ENCODE measurements around the gene TBC1D20.

Gene TBC1D20

DNA sequence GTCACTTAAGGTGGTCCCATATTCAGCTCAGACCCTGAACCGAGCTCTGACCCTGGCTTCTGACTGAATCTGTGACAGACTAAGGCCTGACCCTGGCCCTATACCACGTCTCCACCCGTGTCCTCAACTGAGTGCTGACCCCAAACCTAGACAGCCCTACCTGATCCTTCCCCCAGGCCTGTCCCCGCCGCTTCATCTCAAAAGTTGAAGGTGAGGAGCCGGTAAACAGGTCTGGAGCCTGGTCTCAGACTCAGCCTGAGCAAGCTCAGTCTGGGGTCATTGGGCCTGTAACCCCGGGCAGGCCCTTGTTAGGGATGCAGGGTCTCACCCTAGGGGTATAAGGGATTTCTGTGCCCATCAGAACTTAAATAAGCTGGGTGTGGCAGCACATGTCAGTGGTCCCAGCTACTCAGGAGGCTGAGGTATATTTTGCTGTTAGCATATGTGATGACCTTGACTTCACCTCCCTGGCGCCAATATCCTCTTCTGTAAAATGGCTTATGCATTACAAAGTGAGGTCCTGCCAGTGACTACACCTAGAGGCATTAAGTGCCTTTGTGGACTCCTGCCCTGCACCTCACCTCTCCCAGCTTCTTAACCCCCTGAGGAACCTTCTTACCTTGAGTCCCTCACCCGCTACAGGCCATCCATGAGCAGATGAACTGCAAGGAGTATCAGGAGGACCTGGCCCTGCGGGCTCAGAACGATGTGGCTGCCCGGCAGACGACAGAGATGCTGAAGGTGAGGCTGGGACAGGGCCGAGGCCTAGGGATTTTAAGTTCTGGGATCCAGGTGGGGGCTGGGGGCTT is 34.3 kb downstream of the TBC1D20 start:
- TF ChIP-seq, protein P1, sequence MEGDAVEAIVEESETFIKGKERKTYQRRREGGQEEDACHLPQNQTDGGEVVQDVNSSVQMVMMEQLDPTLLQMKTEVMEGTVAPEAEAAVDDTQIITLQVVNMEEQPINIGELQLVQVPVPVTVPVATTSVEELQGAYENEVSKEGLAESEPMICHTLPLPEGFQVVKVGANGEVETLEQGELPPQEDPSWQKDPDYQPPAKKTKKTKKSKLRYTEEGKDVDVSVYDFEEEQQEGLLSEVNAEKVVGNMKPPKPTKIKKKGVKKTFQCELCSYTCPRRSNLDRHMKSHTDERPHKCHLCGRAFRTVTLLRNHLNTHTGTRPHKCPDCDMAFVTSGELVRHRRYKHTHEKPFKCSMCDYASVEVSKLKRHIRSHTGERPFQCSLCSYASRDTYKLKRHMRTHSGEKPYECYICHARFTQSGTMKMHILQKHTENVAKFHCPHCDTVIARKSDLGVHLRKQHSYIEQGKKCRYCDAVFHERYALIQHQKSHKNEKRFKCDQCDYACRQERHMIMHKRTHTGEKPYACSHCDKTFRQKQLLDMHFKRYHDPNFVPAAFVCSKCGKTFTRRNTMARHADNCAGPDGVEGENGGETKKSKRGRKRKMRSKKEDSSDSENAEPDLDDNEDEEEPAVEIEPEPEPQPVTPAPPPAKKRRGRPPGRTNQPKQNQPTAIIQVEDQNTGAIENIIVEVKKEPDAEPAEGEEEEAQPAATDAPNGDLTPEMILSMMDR (IDR thresholded peaks at IDR 0.05; ENCODE audit: control insufficient read depth, insufficient read depth, low read depth, low read length, missing control alignments) = no peak
- H3K4me3 ChIP-seq (ENCODE audit: control insufficient read depth, low read depth, low read length) = no peak overlapping the region
- DNase-seq (ENCODE audit: low read depth) = no peak

DNA sequence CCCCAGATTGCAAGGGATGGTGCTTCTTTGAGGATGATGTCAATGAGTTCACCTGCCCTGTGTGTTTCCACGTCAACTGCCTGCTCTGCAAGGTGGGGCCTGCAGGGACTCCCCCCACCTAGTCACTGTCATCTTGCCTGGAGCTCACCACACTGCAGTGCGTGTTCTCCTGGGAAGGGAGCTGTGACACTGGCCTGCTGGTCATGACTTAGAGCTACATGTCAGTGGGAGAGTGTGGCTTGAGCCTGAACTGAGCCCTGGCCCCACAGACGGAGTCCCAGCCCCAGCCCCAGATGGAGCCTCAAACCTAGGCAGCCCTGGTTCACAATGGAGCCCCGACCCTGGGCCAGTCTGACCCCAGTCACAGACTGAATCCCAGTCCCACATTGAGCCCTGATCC is 34.9 kb downstream of the TBC1D20 start:
- no peak for DNase-seq (ENCODE audit: low read depth)
- no peak overlapping the region for H3K4me3 ChIP-seq (ENCODE audit: control insufficient read depth, low read depth, low read length)
- TF ChIP-seq, protein P1 (IDR thresholded peaks at IDR 0.05; ENCODE audit: control insufficient read depth, insufficient read depth, low read depth, low read length, missing control alignments) = no peak

DNA sequence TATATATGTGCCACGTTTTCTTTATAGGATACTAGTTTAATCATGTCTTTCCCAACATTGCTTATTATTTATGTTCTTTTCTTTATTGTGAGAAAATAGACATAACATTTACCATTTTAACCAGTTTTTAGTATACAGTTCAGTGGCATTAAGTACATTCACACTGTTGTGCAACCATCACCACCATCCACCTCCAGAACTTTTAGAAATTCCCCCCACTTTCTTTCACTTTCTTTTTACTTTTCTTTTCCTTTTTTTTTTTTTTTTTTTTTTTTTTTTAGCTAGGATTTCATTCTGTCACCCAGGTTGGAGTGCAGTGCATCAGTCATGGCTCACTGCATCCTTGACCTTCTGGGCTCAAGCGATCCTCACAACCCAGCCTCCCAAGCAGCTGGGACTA is 35.8 kb downstream of the TBC1D20 start:
- no peak for DNase-seq (ENCODE audit: low read depth)
- TF ChIP-seq, protein P1 (IDR thresholded peaks at IDR 0.05; ENCODE audit: control insufficient read depth, insufficient read depth, low read depth, low read length, missing control alignments) = no peak

DNA sequence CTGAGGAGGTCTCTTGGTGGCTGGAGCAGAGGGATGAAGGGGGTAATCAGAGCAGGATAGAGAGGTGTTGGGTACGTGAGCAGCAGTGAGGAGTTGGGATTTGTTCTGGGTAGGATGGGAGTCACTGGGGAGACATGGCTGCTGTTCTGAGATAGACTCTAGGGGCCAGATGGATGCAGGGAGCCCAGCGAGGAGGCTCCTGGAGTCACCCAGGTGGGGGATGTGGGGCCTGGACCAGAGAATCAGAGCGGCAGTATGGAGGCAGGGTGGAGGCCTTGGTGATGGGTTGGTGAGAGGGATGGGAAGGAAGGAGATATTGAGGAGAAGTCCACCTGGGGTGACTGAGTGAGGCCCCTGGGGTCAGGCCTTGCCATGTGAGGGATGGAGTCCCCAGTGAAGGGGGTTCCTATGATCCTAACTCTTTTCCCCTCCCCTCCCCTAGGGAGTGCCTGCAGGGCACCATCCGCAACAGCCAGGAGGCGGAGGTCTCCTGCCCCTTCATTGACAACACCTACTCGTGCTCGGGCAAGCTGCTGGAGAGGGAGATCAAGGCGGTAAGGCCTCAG is 40.6 kb downstream of the TBC1D20 start:
- TF ChIP-seq, protein P1 (IDR thresholded peaks at IDR 0.05; ENCODE audit: control insufficient read depth, insufficient read depth, low read depth, low read length, missing control alignments) = no peak
- H3K4me3 ChIP-seq (ENCODE audit: control insufficient read depth, low read depth, low read length) = no peak overlapping the region
- no peak for DNase-seq (ENCODE audit: low read depth)

More for the DNA sequence above, 35.8 kb downstream of the TBC1D20 start:
- H3K4me3 ChIP-seq (ENCODE audit: control insufficient read depth, low read depth, low read length) = no peak overlapping the region

DNA sequence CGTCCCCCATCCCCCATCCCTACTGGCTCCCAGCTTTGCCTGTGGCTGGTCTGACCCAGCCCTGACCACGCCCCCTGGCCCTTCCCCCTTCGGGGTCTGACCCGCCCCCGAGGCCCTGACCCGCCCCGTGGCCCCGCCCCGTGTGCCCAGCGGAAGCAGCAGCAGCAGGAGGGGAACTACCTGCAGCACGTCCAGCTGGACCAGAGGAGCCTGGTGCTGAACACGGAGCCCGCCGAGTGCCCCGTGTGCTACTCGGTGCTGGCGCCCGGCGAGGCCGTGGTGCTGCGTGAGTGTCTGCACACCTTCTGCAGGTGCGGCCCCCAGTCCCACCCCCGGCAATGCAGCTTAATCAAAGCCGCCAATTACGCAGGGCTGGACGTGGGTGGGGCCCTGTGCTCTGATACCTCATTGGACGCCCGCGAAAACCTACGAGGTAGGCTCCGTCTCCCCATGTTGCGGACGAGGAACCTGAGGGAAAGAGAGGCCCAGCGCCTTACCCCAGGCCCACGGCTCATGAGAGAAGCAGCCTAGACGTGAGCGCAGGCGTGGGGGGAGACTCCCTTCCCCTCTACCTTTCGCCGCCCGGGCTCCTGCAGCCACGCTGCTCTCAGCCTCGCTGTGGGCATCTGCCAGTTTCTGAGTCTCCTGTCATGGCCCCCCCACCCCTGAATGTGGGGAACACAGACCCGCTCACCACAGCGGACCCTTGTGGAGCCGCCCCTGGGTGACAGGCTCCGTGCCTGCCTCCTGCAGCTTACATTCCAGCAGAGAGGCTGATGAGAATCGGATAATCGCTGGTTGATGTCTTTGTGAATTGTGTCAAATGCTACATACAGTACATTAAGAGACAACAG is 41.4 kb downstream of the TBC1D20 start:
- TF ChIP-seq, protein P1 (IDR thresholded peaks at IDR 0.05; ENCODE audit: control insufficient read depth, insufficient read depth, low read depth, low read length, missing control alignments) = no peak
- DNase-seq (ENCODE audit: low read depth) = no peak
- H3K4me3 ChIP-seq (ENCODE audit: control insufficient read depth, low read depth, low read length) = no peak overlapping the region

DNA sequence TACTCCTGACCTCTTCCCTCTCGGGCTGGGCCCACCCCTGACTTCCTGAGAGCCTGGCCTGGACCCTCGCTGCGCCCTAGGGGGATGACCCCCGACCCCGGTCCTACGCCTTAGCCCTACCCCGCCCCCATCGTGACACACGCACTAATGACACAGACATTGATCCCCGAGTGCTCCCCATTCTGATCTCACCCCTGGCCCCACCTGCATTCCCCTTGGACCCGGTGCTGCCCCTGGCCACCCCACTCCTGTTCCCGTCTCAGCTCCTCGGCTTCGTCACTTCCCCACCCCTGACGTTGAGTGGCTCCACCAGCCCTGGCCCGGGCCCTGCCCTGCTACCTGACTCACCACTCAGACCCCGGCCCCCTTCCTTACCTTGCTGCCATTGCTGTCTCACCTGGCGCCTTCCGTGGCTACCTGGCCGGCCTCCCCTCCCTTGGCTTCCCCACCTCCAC is 42.1 kb downstream of the TBC1D20 start:
- H3K4me3 ChIP-seq (ENCODE audit: control insufficient read depth, low read depth, low read length) = no peak overlapping the region
- no peak for DNase-seq (ENCODE audit: low read depth)
- TF ChIP-seq, protein P1 (IDR thresholded peaks at IDR 0.05; ENCODE audit: control insufficient read depth, insufficient read depth, low read depth, low read length, missing control alignments) = no peak
